Calu3 (cell line): ENCODE data around the gene AK9. TPM values are rescaled to one million over a fixed set of nuclear protein-coding genes. Genes with fewer than 3 reads are reported as not detected.

Source experiments
- BruUV-seq: library from RNA; stranded (reverse); fragments of 400-500 nt; replicated peaks from 2 replicates; lab custom pipeline; 2021; lab: Mats Ljungman, UMichigan
- CTCF ChIA-PET: fragments of 300-600 bp; sonication (Branson Sonifier 250); formaldehyde crosslinking; loops from one replicate; lab custom pipeline; 2022; ENCODE audit warnings: antibody characterized with exemption; lab: Charles Lee
- DNase-seq: peaks from one replicate; pipeline ENCODE4 v3.0.0; 2022
- H3K27ac Mint-ChIP-seq: one replicate; pipeline ENCODE4 v1.8.0; 2022; ENCODE audit warnings: mixed read lengths; ENCODE audit not compliant: unreplicated experiment
- H3K27me3 Mint-ChIP-seq: one replicate; pipeline ENCODE4 v1.8.0; 2022; ENCODE audit warnings: mixed read lengths; ENCODE audit not compliant: unreplicated experiment
- H3K36me3 Mint-ChIP-seq: one replicate; pipeline ENCODE4 v1.8.0; 2022; ENCODE audit warnings: mild to moderate bottlenecking, moderate library complexity, mixed read lengths; ENCODE audit not compliant: insufficient read depth, unreplicated experiment
- H3K4me1 Mint-ChIP-seq: one replicate; pipeline ENCODE4 v1.8.0; 2022; ENCODE audit warnings: mild to moderate bottlenecking, low read depth, mixed read lengths; ENCODE audit not compliant: unreplicated experiment
- H3K4me3 Mint-ChIP-seq: one replicate; pipeline ENCODE4 v1.8.0; 2022; ENCODE audit warnings: mild to moderate bottlenecking, low read depth, moderate library complexity, mixed read lengths; ENCODE audit not compliant: unreplicated experiment
- H3K9me3 Mint-ChIP-seq: one replicate; pipeline ENCODE4 v1.8.0; 2022; ENCODE audit warnings: low read depth, mixed read lengths; ENCODE audit not compliant: unreplicated experiment
- intact Hi-C: fragments of 100-400 bp; cut with micrococcal nuclease; formaldehyde crosslinking; loops from one replicate; pipeline ENCODE4 v1.10.0; 2022; ENCODE audit not compliant: unreplicated experiment
- total RNA-seq: library from RNA; stranded (reverse); gene quantifications from 2 replicates; pipeline ENCODE4 v1.2.3, GENCODE V29; 2022
- TF ChIP-seq, protein P1 (sequence below): fragments of 200-600 bp; IDR thresholded peaks from one replicate; pipeline ENCODE4 v1.8.0; 2022; ENCODE audit warnings: antibody characterized with exemption; ENCODE audit not compliant: unreplicated experiment

AK9 gene
- total RNA-seq, 1 experiment from 2014 or later, result 7.6 TPM

DNA sequence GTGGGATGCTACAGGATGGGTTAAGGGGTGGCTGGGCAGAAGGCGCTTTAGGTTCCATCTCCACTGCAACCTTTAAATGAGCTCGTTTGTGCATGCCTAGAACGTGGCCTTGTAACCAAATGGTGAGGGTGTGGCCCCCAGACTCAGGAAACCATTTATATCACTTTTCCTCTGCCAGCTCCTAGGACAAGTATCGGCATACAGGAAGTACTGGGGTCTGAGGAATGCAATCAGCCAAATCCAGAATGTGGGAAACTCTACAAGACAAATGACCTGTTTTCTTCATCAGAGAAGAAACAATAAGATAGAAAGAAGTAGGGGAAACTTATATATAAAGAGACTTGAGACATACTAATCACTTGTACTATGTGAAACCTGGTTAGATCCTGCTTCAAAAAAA is 21.2 kb downstream of the AK9 start:
- no peaks in the 10 kb centered on the region for H3K9me3 Mint-ChIP-seq
- no peak overlapping the region for H3K4me3 Mint-ChIP-seq
- no peak for DNase-seq
- TF ChIP-seq, protein P1, sequence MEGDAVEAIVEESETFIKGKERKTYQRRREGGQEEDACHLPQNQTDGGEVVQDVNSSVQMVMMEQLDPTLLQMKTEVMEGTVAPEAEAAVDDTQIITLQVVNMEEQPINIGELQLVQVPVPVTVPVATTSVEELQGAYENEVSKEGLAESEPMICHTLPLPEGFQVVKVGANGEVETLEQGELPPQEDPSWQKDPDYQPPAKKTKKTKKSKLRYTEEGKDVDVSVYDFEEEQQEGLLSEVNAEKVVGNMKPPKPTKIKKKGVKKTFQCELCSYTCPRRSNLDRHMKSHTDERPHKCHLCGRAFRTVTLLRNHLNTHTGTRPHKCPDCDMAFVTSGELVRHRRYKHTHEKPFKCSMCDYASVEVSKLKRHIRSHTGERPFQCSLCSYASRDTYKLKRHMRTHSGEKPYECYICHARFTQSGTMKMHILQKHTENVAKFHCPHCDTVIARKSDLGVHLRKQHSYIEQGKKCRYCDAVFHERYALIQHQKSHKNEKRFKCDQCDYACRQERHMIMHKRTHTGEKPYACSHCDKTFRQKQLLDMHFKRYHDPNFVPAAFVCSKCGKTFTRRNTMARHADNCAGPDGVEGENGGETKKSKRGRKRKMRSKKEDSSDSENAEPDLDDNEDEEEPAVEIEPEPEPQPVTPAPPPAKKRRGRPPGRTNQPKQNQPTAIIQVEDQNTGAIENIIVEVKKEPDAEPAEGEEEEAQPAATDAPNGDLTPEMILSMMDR, result no peak
- no peak overlapping the region for H3K27ac Mint-ChIP-seq
- no peaks in the 10 kb centered on the region for H3K27me3 Mint-ChIP-seq
- no peaks in the 10 kb centered on the region for H3K4me1 Mint-ChIP-seq
- no peaks in the 10 kb centered on the region for H3K36me3 Mint-ChIP-seq
- intact Hi-C loops, result no loop called here
- no TSS peak for BruUV-seq
- CTCF ChIA-PET, result no interaction called here

DNA sequence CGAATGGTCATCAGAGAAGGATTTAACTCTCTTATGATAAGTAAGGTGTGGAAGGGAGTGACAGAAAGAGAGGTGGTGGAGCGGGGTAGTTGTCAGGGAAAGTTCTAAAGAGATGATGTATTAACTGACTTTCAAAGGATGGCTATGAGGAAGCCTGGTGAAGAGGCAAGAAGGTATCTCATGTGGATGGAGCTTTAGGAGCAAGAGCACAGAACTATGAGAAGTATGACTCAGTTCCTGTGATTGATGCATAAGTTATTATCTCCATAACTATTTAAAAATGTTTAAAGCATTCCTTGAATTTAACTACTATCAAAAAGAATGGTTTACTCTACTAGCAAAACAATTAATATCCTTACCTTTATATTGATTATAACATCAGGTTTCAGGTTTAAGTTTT is 28.8 kb downstream of the AK9 start:
- Mint-ChIP-seq H3K9me3 (no peaks in the 10 kb centered on the region), H3K36me3 (no peaks in the 10 kb centered on the region), H3K4me3 (no peak overlapping the region), H3K27me3 (no peaks in the 10 kb centered on the region), H3K27ac (no peak overlapping the region), H3K4me1 (no peaks in the 10 kb centered on the region)
- TF ChIP-seq, protein P1, result no peak
- intact Hi-C loops, result loop anchor here (5.0 kb wide), 1 partner anchor 50 kb away; no protein-coding TSS in a partner anchor
- CTCF ChIA-PET, result interaction anchor here (0.6 kb wide), 1 partner anchor 127 kb away, joined by 4 read pairs; no protein-coding TSS in a partner anchor
- DNase-seq, result no peak
- no TSS peak for BruUV-seq

DNA sequence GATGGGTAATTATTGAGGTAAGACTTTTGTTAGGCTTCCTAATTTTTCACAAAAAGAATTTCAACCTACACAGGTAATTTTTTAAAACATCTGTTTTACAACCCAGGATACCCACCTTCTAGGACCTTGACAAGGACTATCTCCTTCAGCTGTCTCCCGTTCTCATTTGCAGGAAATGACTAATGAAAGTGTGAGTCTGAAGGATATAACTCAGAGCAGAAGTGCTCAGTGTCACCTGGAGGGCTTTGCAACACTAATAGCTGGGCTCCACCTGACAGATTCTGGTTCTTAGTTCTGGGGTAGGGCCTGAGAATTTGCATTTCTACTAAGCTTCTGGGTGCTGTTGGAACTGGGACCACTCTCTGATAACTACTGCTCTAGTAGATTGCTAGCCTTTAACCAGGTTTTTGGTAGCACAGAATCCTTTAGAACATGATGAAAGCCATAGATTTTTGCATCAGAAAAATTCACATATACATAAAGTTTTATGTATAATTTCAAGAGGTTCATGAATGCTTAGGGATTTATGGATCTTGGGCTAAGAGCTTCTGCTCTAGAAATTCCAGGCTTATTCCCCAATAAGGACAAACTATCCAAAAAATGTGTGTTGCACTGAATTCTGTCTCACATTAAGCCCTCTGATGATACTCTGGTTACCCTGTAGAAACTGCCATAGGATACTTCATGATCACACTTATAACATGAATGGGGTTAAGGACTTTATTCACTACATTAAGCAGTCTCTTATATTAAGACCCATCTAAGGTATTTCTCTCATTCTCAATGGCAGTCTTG is 30.3 kb downstream of the AK9 start:
- TF ChIP-seq, protein P1, result no peak
- intact Hi-C loops, result loop anchor here (5.0 kb wide), 1 partner anchor 48 kb away; no protein-coding TSS in a partner anchor
- Mint-ChIP-seq H3K4me3 (no peak overlapping the region), H3K27me3 (no peaks in the 10 kb centered on the region), H3K36me3 (no peaks in the 10 kb centered on the region), H3K27ac (no peak overlapping the region), H3K4me1 (no peaks in the 10 kb centered on the region), H3K9me3 (no peaks in the 10 kb centered on the region)
- CTCF ChIA-PET, result no interaction called here
- DNase-seq, result no peak
- BruUV-seq, result no TSS peak

DNA sequence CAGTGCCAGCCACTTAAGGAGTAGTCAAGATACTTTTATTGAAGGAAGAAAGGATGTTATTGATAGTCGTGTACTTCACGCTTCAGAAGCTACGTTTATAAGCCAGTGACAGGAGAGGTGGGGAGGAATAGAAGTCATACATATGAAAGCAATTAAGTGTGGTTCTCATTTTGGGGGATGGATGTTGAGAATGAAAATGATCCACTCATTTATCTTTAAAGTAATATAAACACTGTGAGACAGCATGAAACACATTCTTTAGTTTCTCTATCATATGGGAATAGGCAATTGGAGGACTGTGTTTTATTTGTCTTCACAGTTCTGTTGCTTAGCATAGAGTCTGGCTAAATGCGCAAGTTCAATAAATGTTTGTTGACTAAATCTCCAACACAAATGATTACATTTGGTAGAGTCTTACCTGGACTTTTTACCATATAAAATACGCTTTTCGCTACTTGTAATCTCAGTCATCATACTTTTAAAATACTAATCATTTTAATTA is 35.2 kb downstream of the AK9 start:
- no peak for DNase-seq
- intact Hi-C loops, result no loop called here
- Mint-ChIP-seq H3K4me1 (no peaks in the 10 kb centered on the region), H3K27me3 (no peaks in the 10 kb centered on the region), H3K27ac (no peak overlapping the region), H3K4me3 (no peak overlapping the region), H3K9me3 (no peaks in the 10 kb centered on the region), H3K36me3 (no peaks in the 10 kb centered on the region)
- CTCF ChIA-PET, result no interaction called here
- TF ChIP-seq, protein P1, result no peak
- no TSS peak for BruUV-seq
